HCT116 (cell line): ENCODE results near the gene RYR2.
"Not testable (repeated sequence)": the region's sequence is repeated elsewhere in the genome, so short reads cannot be mapped to it uniquely, and the experiment has no call there.

Experiments used
- CEBPB ChIP-seq: IDR thresholded peaks from 2 replicates; pipeline ENCODE4 v1.6.1; 2012; ENCODE audit warnings: low read depth
- EGR1 ChIP-seq: IDR thresholded peaks from 2 replicates; pipeline ENCODE4 v1.6.1; 2012; ENCODE audit warnings: low read depth
- EZH2 ChIP-seq: fragments of 200-600 bp; sonication (generic); IDR thresholded peaks from 2 replicates; pipeline ENCODE4 v1.6.1; 2017; ENCODE audit warnings: antibody characterized with exemption, mixed run types
- JUND ChIP-seq: IDR thresholded peaks from 2 replicates; pipeline ENCODE4 v1.6.1; 2012
- POLR2A ChIP-seq: IDR thresholded peaks from 2 replicates; pipeline ENCODE4 v1.7.0; 2011; ENCODE audit warnings: borderline replicate concordance; ENCODE audit not compliant: insufficient read depth, insufficient read length; ENCODE audit errors: extremely low read depth
- POLR2AphosphoS5 ChIP-seq: IDR thresholded peaks from 2 replicates; pipeline ENCODE4 v1.6.1; 2011; ENCODE audit warnings: mild to moderate bottlenecking, low read depth, low read length, moderate library complexity
- RAD21 ChIP-seq: IDR thresholded peaks from 2 replicates; pipeline ENCODE4 v1.6.1; 2012; ENCODE audit warnings: low read depth, mild to moderate bottlenecking
- ZFX ChIP-seq: fragments of 450-650 bp; IDR thresholded peaks from 2 replicates; pipeline ENCODE4 v1.6.1; 2017
- TF ChIP-seq, protein P1 (sequence below), 3 experiments: fragments of 200-600 bp in 1 of 3; sonication (generic) in 1 of 3; IDR thresholded peaks in 2 of 3; conservative IDR thresholded peaks in 1 of 3; 2 replicates each; pipeline ENCODE4 v1.5.1; 2012 to 2017; ENCODE audit warnings: low read depth in 2 of 3, low read length in 2 of 3, antibody characterized with exemption in 1 of 3, borderline replicate concordance in 1 of 3, control low read depth in 1 of 3, mild to moderate bottlenecking in 1 of 3, mixed read lengths in 1 of 3, mixed run types in 1 of 3, moderate library complexity in 1 of 3; ENCODE audit not compliant: insufficient read depth in 1 of 3
- TF ChIP-seq, protein P2 (sequence below): IDR thresholded peaks from 2 replicates; pipeline ENCODE4 v1.6.1; 2012

- TF ChIP-seq JUND, POLR2A, EZH2, EGR1, POLR2AphosphoS5, RAD21, CEBPB, ZFX: not testable (repeated sequence)
- TF ChIP-seq, protein P1, sequence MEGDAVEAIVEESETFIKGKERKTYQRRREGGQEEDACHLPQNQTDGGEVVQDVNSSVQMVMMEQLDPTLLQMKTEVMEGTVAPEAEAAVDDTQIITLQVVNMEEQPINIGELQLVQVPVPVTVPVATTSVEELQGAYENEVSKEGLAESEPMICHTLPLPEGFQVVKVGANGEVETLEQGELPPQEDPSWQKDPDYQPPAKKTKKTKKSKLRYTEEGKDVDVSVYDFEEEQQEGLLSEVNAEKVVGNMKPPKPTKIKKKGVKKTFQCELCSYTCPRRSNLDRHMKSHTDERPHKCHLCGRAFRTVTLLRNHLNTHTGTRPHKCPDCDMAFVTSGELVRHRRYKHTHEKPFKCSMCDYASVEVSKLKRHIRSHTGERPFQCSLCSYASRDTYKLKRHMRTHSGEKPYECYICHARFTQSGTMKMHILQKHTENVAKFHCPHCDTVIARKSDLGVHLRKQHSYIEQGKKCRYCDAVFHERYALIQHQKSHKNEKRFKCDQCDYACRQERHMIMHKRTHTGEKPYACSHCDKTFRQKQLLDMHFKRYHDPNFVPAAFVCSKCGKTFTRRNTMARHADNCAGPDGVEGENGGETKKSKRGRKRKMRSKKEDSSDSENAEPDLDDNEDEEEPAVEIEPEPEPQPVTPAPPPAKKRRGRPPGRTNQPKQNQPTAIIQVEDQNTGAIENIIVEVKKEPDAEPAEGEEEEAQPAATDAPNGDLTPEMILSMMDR (IDR thresholded peaks at IDR 0.05 in 2 of 3, conservative IDR thresholded peaks at IDR 0.05 in 1 of 3; ENCODE audit: borderline replicate concordance in 1 of 3, insufficient read depth in 1 of 3, low read depth in 2 of 3, low read length in 2 of 3): not testable (repeated sequence)
- TF ChIP-seq, protein P2, sequence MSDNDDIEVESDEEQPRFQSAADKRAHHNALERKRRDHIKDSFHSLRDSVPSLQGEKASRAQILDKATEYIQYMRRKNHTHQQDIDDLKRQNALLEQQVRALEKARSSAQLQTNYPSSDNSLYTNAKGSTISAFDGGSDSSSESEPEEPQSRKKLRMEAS: not testable (repeated sequence)
Observed at GRCh38 chr1:237277994-237278393, 236.0 kb downstream of the RYR2 start.
